ENCODE measurements around the gene TSHZ1.

DNA sequence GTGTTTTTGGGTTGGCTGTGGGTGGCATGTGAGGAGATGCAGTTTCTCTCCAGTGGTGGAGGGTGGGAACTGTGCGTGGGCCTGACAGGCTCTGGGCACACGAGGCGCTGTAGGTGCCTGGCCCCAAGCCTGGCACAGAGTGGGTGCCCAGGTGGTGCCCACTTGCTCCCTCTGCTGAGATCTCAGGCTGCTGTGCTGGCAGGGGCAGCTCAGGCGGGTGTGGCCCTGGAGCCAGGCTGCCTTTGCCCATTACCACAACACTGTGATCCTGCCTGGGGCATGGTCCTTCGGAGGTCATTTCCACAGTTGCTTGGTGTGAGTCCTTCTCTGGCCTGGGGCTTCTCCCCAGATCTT, 20.4 kb downstream of the TSHZ1 start:
- TF ChIP-seq POLR2A (IDR thresholded peaks at IDR 0.05) (no peak), CTCF (IDR thresholded peaks at IDR 0.05) (no peak)
